Measurements from ENCODE around the gene FAF1. TPM values are rescaled to one million over a fixed set of nuclear protein-coding genes. Genes with fewer than 3 reads are reported as not detected.

Gene FAF1
- total RNA-seq, 4 donors from 2014 or later = 72.0 to 107 (median 92.0) TPM

DNA sequence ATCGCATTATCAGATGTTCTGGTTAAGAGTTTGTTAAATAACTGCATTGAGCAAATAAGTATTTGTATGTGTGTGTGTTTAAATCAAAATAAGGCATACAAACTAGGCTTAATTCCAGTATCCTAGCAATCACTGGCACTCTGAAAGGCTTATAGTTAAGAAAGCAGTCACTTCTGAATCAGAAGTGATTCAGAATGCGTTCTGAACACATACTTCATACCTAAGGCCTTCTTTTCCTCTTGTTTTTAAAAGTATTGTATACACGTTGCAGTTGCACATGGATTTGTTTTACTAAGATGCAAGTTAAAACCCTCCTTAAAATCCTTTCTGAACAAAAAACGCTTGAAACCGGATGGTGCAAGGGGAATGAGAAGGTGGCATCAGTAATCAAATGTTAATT lies 298.4 kb downstream of the FAF1 start:
- TF ChIP-seq, protein P1, sequence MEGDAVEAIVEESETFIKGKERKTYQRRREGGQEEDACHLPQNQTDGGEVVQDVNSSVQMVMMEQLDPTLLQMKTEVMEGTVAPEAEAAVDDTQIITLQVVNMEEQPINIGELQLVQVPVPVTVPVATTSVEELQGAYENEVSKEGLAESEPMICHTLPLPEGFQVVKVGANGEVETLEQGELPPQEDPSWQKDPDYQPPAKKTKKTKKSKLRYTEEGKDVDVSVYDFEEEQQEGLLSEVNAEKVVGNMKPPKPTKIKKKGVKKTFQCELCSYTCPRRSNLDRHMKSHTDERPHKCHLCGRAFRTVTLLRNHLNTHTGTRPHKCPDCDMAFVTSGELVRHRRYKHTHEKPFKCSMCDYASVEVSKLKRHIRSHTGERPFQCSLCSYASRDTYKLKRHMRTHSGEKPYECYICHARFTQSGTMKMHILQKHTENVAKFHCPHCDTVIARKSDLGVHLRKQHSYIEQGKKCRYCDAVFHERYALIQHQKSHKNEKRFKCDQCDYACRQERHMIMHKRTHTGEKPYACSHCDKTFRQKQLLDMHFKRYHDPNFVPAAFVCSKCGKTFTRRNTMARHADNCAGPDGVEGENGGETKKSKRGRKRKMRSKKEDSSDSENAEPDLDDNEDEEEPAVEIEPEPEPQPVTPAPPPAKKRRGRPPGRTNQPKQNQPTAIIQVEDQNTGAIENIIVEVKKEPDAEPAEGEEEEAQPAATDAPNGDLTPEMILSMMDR (IDR thresholded peaks at IDR 0.05 in 4 of 5, conservative IDR thresholded peaks at IDR 0.05 in 1 of 5) = no peak
- TF ChIP-seq POLR2A (IDR thresholded peaks at IDR 0.05) = no peak
- Histone ChIP-seq H3K9me3 (no peaks in the 10 kb centered on the region), H3K27ac (no peak overlapping the region), H3K4me1 (peaks cover 0 to 4% of the 10 kb centered on the region in 2 donors), H3K27me3 (no peaks in the 10 kb centered on the region), H3K4me3 (no peak overlapping the region), H3K36me3 (no peaks in the 10 kb centered on the region)
- ATAC-seq = no peak
- DNase-seq = no peak
- intact Hi-C loops (cut with DNase I; ENCODE audit: low total_unique reads) = no loop called here
- in situ Hi-C loops (cut with MboI; ENCODE audit: low sequenced_read_pairs in 4 of 4) = no loop called here

DNA sequence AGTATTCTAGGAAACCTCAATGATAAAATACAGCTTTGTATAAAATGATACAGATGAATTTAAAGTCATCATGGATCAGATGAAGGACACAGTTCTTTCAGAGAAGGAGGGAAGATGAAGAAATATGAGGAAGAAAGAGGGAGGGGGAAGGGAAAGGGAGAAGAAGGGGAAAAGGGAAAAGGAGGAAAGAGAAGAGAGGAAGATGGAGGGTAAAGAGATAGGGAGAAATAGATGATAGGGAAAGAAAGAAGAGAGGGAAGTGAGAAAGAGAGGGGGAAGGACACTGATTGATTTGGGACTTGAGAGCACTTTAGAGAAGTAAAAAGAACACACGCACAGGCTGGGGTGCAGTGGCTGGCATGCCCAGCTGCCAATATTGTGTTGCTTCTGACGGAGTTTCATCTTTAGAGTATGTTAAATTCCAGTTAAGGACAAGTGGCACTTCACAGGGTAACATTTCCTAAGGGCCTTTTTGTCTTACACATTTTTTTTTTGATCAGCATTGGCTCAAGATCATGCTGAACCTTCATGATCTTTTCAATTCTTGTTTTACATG lies 300.9 kb downstream of the FAF1 start:
- TF ChIP-seq, protein P1 (IDR thresholded peaks at IDR 0.05 in 4 of 5, conservative IDR thresholded peaks at IDR 0.05 in 1 of 5) = no peak
- TF ChIP-seq POLR2A (IDR thresholded peaks at IDR 0.05) = no peak
- DNase-seq (no peak), ATAC-seq (no peak)
- in situ Hi-C loops (cut with MboI; ENCODE audit: low sequenced_read_pairs in 4 of 4) (no loop called here), intact Hi-C loops (cut with DNase I; ENCODE audit: low total_unique reads) (no loop called here)
- H3K27me3 ChIP-seq = no peaks in the 10 kb centered on the region
- peaks cover 0 to 4% of the 10 kb centered on the region in 2 donors for H3K4me1 ChIP-seq
- no peak overlapping the region for H3K4me3 ChIP-seq
- H3K9me3 ChIP-seq = no peaks in the 10 kb centered on the region
- no peak overlapping the region for H3K27ac ChIP-seq
- H3K36me3 ChIP-seq = peaks cover 0 to 6% of the 10 kb centered on the region in 2 donors

DNA sequence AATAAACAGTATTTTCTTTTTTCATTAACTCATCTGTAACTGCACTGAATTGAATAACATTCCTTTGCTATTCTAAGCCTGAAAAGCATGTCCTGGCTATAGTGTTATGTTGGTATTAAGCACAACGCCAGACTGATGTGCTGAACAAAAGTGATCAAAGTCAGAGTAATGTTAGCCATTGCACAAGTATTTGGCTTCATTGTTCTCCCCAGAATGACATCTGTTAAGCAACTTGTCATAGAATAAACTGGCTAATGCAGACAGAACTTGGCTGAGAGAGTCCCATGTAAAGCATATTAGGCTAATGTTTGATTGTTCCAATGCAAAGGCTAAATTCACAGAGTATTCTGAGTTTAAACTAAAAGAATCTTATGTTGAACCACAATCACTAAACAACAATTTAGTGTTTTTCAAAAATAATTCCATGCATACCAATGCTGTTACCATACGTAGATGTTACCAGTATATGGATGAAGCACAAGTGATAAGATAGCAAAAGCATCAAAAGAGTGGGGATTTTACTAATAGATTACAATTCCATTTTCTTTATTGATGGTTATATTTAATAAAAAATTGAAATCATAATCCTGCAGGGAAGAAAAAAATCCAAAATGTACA lies 301.5 kb downstream of the FAF1 start:
- Histone ChIP-seq H3K4me1 (peaks cover 0 to 4% of the 10 kb centered on the region in 2 donors), H3K27ac (no peak overlapping the region), H3K36me3 (peaks cover 0 to 6% of the 10 kb centered on the region in 2 donors), H3K27me3 (no peaks in the 10 kb centered on the region), H3K4me3 (no peak overlapping the region), H3K9me3 (no peaks in the 10 kb centered on the region)
- in situ Hi-C loops (cut with MboI; ENCODE audit: low sequenced_read_pairs in 4 of 4) (no loop called here), intact Hi-C loops (cut with DNase I; ENCODE audit: low total_unique reads) (no loop called here)
- DNase-seq (no peak), ATAC-seq (no peak)
- TF ChIP-seq, protein P1 (IDR thresholded peaks at IDR 0.05 in 4 of 5, conservative IDR thresholded peaks at IDR 0.05 in 1 of 5) = no peak
- no peak for TF ChIP-seq POLR2A (IDR thresholded peaks at IDR 0.05)

DNA sequence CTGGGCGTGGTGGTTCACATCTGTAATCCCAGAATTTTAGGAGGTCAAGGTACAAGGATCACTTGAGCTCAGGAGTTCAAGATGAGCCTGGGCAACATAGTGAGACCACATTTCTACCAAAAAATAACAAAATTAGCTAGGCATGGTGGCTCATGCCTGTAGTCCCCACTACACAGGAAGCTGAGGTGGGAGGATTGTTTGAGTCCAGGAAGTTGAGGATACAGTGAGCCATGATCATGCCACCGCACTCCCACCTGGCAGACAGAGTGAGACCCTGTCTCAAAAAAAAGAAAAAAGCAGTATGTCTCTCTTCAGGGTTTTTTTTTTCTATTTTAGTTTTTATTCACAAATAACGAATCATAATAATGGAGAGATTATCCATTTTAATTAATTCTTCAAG lies 303.1 kb downstream of the FAF1 start:
- Histone ChIP-seq H3K27ac (no peak overlapping the region), H3K27me3 (no peaks in the 10 kb centered on the region), H3K9me3 (no peaks in the 10 kb centered on the region), H3K36me3 (peaks cover 0 to 6% of the 10 kb centered on the region in 2 donors), H3K4me1 (peaks cover 0 to 4% of the 10 kb centered on the region in 2 donors), H3K4me3 (no peak overlapping the region)
- DNase-seq = no peak
- in situ Hi-C loops (cut with MboI; ENCODE audit: low sequenced_read_pairs in 4 of 4) = no loop called here
- no peak for ATAC-seq
- TF ChIP-seq POLR2A (IDR thresholded peaks at IDR 0.05) = no peak
- TF ChIP-seq, protein P1 (IDR thresholded peaks at IDR 0.05 in 4 of 5, conservative IDR thresholded peaks at IDR 0.05 in 1 of 5) = no peak
- intact Hi-C loops (cut with DNase I; ENCODE audit: low total_unique reads) = no loop called here
